ENCODE data around the gene FCN2. TPM values are rescaled to one million over a fixed set of nuclear protein-coding genes. Genes with fewer than 3 reads are reported as not detected.

The FCN2 gene
- not detected in 2 replicates for total RNA-seq

DNA sequence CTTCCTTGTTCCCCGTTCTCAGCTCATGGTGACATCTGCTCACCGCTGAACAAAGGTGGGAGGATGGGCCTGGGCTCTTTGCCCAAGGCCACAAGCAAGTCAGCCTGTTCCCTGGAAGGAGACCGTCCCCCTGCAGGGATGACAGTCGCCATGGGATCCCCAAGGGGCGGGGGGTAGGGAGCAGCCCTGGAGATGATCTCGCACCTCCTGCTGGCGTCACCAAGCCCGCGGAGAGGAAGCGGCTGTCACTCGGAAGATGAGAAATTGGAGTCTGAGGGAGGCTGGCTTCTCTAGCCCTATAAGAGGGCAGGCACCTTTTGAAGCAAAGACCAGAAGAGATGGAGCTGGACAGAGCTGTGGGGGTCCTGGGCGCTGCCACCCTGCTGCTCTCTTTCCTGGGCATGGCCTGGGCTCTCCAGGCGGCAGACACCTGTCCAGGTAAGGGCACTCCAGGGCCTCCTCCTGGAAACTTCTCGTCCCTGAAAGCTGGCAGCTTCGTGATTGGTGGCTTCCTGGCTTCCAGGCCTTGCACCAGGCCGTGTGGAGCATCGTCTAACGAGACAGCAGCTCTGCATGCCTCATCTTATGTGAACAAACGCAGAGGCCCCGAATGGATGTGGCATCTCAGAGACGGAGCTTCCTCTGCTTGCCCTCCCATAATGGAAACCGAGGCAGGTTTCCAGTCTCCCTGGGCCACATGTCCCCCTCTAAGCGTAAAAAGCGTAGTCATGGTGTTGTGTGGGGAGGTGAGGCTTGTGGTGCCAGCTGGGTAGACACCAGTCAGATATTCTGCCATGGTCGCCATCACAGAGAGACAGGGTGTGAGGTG is at the start of gene FCN2:
FCN2 (plus strand) TSS at position 327 of the 829 bp plus-strand sequence; CDS start at position 339, 12 bp downstream.

DNA sequence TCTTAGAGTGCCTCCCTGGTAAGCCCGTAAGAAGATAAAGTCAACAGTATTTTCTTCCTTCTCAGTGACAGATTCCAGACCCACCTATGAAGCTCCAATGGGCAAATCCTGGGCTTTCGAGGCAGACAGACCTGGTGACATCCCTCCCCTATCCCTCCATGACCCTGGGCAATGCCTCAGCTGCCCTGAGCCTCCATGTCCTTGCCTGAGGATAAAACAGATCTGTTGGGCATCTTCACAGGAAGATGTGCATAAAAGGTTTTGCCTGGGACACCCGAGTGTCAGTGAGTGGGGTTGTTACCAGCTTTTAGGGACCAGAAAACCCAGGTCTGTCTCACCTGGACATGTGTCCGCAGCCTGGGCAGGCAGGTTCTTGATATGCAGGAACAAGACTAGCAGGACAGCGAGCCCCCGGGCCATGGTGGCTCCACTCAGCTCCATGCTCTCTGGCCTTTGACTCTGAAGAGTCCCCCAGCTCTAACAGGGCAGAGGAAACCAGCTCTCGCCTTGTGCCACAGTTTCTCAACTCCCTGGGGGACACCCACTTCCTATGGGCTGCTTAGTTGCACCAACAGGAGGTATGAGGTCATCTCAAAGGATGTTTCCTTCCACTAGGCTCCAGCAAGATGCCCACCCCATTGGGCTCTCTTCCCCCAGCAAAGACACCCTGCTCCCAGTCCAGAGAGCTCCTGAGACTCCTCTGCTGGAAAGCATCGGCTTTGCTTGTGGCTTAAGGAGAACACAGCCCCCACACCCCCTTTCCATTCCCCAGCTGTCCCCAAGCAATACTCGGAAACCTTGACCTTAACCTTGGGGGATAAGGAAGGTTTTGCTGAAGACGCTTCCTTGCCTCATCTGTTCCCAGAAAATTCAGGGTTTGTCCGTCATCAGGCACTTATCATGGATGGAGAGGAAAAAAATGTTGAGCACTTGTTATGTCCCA is 37.1 kb downstream of the FCN2 start, which contains the start of gene FCN1:
FCN1 (minus strand) TSS at position 482 of the 943 bp plus-strand sequence; CDS start at position 441, 41 bp downstream.

Other genes with a start within 250 kb of the FCN2 start
- 0.95 and 3.9 TPM in 2 replicates for gene COL5A1, start 239.0 kb upstream of the FCN2 start, total RNA-seq
- not detected in 2 replicates for gene FCN1, start 37.1 kb downstream of the FCN2 start, total RNA-seq
- 0.54 and 12.9 TPM in 2 replicates for gene OLFM1, start 206.9 kb downstream of the FCN2 start, total RNA-seq

All from dermis lymphatic vessel endothelial cell (primary cell).